ENCODE data around the gene ZNF655. TPM values are rescaled to one million over a fixed set of nuclear protein-coding genes. Genes with fewer than 3 reads are reported as not detected.

The ZNF655 gene, protein sequence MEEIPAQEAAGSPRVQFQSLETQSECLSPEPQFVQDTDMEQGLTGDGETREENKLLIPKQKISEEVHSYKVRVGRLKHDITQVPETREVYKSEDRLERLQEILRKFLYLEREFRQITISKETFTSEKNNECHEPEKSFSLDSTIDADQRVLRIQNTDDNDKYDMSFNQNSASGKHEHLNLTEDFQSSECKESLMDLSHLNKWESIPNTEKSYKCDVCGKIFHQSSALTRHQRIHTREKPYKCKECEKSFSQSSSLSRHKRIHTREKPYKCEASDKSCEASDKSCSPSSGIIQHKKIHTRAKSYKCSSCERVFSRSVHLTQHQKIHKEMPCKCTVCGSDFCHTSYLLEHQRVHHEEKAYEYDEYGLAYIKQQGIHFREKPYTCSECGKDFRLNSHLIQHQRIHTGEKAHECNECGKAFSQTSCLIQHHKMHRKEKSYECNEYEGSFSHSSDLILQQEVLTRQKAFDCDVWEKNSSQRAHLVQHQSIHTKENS
- total RNA-seq = 38.6 and 43.2 TPM in 2 replicates

GRCh38 chr7:99558306-99559174 lies at the start of gene ZNF655:
Gene ZNF655 (plus strand): TSS chr7:99558642. CDS start chr7:99560560, 1,918 bp downstream.

GRCh38 chr7:99551767-99552463 lies 6.5 kb upstream of the ZNF655 start, which contains the start of gene FAM200A:
Gene FAM200A (minus strand): TSS chr7:99552114. CDS start chr7:99548407, 3,707 bp downstream.

GRCh38 chr7:99597762-99598501 lies 39.5 kb downstream of the ZNF655 start, which contains the start of gene TMEM225B:
Gene TMEM225B (plus strand): TSS chr7:99598267. CDS start chr7:99604389, 6,122 bp downstream.

GRCh38 chr7:99616359-99617191 lies 58.1 kb downstream of the ZNF655 start, which contains the start of gene ZSCAN25:
Gene ZSCAN25 (plus strand): TSS chr7:99616946. CDS start chr7:99619607, 2,661 bp downstream.

Other genes with a start within 250 kb of the ZNF655 start
- 265 and 297 TPM in 2 replicates for gene ARPC1A, start 232.7 kb upstream of the ZNF655 start, total RNA-seq
- gene ARPC1B, start 183.9 kb upstream of the ZNF655 start, total RNA-seq = 603 and 610 TPM in 2 replicates
- 29.8 and 31.1 TPM in 2 replicates for gene PDAP1, start 150.0 kb upstream of the ZNF655 start, total RNA-seq
- gene BUD31, start 149.7 kb upstream of the ZNF655 start, total RNA-seq = 104 and 151 TPM in 2 replicates
- gene PTCD1, start 119.8 kb upstream of the ZNF655 start, total RNA-seq = 6.3 and 6.6 TPM in 2 replicates
- 26.5 and 27.6 TPM in 2 replicates for gene CPSF4, start 119.7 kb upstream of the ZNF655 start, total RNA-seq
- gene ATP5MF, start 92.5 kb upstream of the ZNF655 start, total RNA-seq = 201 and 565 TPM in 2 replicates
- 4.7 and 5.4 TPM in 2 replicates for gene ZNF789, start 85.8 kb upstream of the ZNF655 start, total RNA-seq
- gene ZNF394, start 58.4 kb upstream of the ZNF655 start, total RNA-seq = 19.7 and 21.1 TPM in 2 replicates
- gene ZKSCAN5, start 54.0 kb upstream of the ZNF655 start, total RNA-seq = 8.7 and 10.7 TPM in 2 replicates
- 8.0 and 8.4 TPM in 2 replicates for gene FAM200A, start 6.5 kb upstream of the ZNF655 start, total RNA-seq
- gene TMEM225B, start 39.6 kb downstream of the ZNF655 start, total RNA-seq = 1.3 and 1.5 TPM in 2 replicates
- gene ZSCAN25, start 58.3 kb downstream of the ZNF655 start, total RNA-seq = 9.1 and 11.0 TPM in 2 replicates
- gene CYP3A5, start 121.4 kb downstream of the ZNF655 start, total RNA-seq = 3.1 and 3.9 TPM in 2 replicates
- gene CYP3A7, start 176.6 kb downstream of the ZNF655 start, total RNA-seq = 0.34 and 1.1 TPM in 2 replicates
- gene CYP3A4, start 225.5 kb downstream of the ZNF655 start, total RNA-seq = not detected in 2 replicates

Data from bronchial smooth muscle cell (primary cell).